Activated CD8-positive, alpha-beta memory T cell treated with anti-CD3 and anti-CD28 coated beads, Interleukin-2, amount 10 ng/mL, durations not matched to agents 7 days and 5 days (primary cell): Measurements from ENCODE around the gene KLHL29. TPM values are rescaled to one million over a fixed set of nuclear protein-coding genes. Genes with fewer than 3 reads are reported as not detected.

Experiments
- ATAC-seq: fragments of 150-1000 bp; cut with Tn5 transposase; one replicate; pipeline ENCODE4 v1.10.0; 2021; ENCODE audit warnings: moderate library complexity
- CTCF ChIA-PET: fragments of 350-600 bp; sonication (Branson Sonifier 250); formaldehyde crosslinking; loops from one replicate; lab custom pipeline; 2021; ENCODE audit warnings: antibody characterized with exemption; lab: Charles Lee
- DNase-seq: peaks from one replicate; pipeline ENCODE4 v3.0.0-alpha.2; 2020
- H3K27ac Mint-ChIP-seq: one replicate; pipeline ENCODE4 v1.8.0; 2021; ENCODE audit warnings: mild to moderate bottlenecking, mixed read lengths
- H3K27me3 Mint-ChIP-seq: one replicate; pipeline ENCODE4 v1.8.0; 2021; ENCODE audit warnings: mixed read lengths
- H3K36me3 Mint-ChIP-seq: one replicate; pipeline ENCODE4 v1.8.0; 2021; ENCODE audit warnings: mild to moderate bottlenecking, mixed read lengths
- H3K4me1 Mint-ChIP-seq: one replicate; pipeline ENCODE4 v1.8.0; 2021; ENCODE audit warnings: mixed read lengths
- H3K4me3 Mint-ChIP-seq: one replicate; pipeline ENCODE4 v1.8.0; 2021; ENCODE audit warnings: mild to moderate bottlenecking, moderate library complexity, mixed read lengths
- H3K9me3 Mint-ChIP-seq: one replicate; pipeline ENCODE4 v1.8.0; 2022; ENCODE audit warnings: low read depth, mixed read lengths
- total RNA-seq, 2 experiments: library from RNA; stranded (reverse); gene quantifications; one replicate each; pipeline ENCODE4 v1.2.3, GENCODE V29; 2021

Gene KLHL29
- total RNA-seq, 2 experiments from 2014 or later = 0.09 to 0.12 TPM

- no peak for DNase-seq
- ATAC-seq = no peak
- Mint-ChIP-seq H3K36me3 (no peaks in the 10 kb centered on the region), H3K27ac (no peak overlapping the region), H3K27me3 (peaks cover 54% of the 10 kb centered on the region), H3K4me3 (no peak overlapping the region), H3K4me1 (no peaks in the 10 kb centered on the region), H3K9me3 (no peaks in the 10 kb centered on the region)
- CTCF ChIA-PET = no interaction called here
Measured at GRCh38 chr2:23476786-23477185, 91.8 kb downstream of the KLHL29 start.

GRCh38 chr2:23477392-23477791, 92.4 kb downstream of the KLHL29 start:
- no peaks in the 10 kb centered on the region for H3K4me1 Mint-ChIP-seq
- no peaks in the 10 kb centered on the region for H3K9me3 Mint-ChIP-seq
- H3K27ac Mint-ChIP-seq = no peak overlapping the region
- peaks cover 57% of the 10 kb centered on the region for H3K27me3 Mint-ChIP-seq
- H3K4me3 Mint-ChIP-seq = no peak overlapping the region
- DNase-seq (no peak), ATAC-seq (no peak)
- CTCF ChIA-PET = no interaction called here
- no peaks in the 10 kb centered on the region for H3K36me3 Mint-ChIP-seq

GRCh38 chr2:23478087-23478932, 93.3 kb downstream of the KLHL29 start:
- CTCF ChIA-PET = no interaction called here
- peaks cover 54% of the 10 kb centered on the region for H3K27me3 Mint-ChIP-seq
- no peaks in the 10 kb centered on the region for H3K4me1 Mint-ChIP-seq
- no peak overlapping the region for H3K27ac Mint-ChIP-seq
- ATAC-seq = no peak
- no peaks in the 10 kb centered on the region for H3K9me3 Mint-ChIP-seq
- H3K36me3 Mint-ChIP-seq = no peaks in the 10 kb centered on the region
- DNase-seq = no peak
- H3K4me3 Mint-ChIP-seq = no peak overlapping the region

- H3K4me3 Mint-ChIP-seq = no peak overlapping the region
- H3K36me3 Mint-ChIP-seq = no peaks in the 10 kb centered on the region
- H3K9me3 Mint-ChIP-seq = no peaks in the 10 kb centered on the region
- H3K27me3 Mint-ChIP-seq = peaks cover 54% of the 10 kb centered on the region
- no peaks in the 10 kb centered on the region for H3K4me1 Mint-ChIP-seq
- no peak overlapping the region for H3K27ac Mint-ChIP-seq
- DNase-seq = no peak
- CTCF ChIA-PET = no interaction called here
- no peak for ATAC-seq
Measured at GRCh38 chr2:23478933-23479683, 94.1 kb downstream of the KLHL29 start.

- no peak overlapping the region for H3K4me3 Mint-ChIP-seq
- DNase-seq = no peak
- H3K9me3 Mint-ChIP-seq = no peaks in the 10 kb centered on the region
- CTCF ChIA-PET = no interaction called here
- H3K4me1 Mint-ChIP-seq = no peaks in the 10 kb centered on the region
- ATAC-seq = no peak
- H3K36me3 Mint-ChIP-seq = no peaks in the 10 kb centered on the region
- H3K27me3 Mint-ChIP-seq = peaks cover 54% of the 10 kb centered on the region
- H3K27ac Mint-ChIP-seq = no peak overlapping the region
Measured at GRCh38 chr2:23480957-23481797, 96.2 kb downstream of the KLHL29 start.

- H3K4me3 Mint-ChIP-seq = no peak overlapping the region
- H3K27me3 Mint-ChIP-seq = peaks cover 63% of the 10 kb centered on the region
- H3K36me3 Mint-ChIP-seq = no peaks in the 10 kb centered on the region
- peaks cover 1% of the 10 kb centered on the region for H3K4me1 Mint-ChIP-seq
- ATAC-seq (no peak), DNase-seq (no peak)
- H3K9me3 Mint-ChIP-seq = no peaks in the 10 kb centered on the region
- CTCF ChIA-PET = no interaction called here
- H3K27ac Mint-ChIP-seq = no peak overlapping the region
Measured at GRCh38 chr2:23482188-23482587, 97.2 kb downstream of the KLHL29 start.

GRCh38 chr2:23482607-23483006, 97.6 kb downstream of the KLHL29 start:
- no peak overlapping the region for H3K27ac Mint-ChIP-seq
- no peak overlapping the region for H3K4me3 Mint-ChIP-seq
- no peak for DNase-seq
- CTCF ChIA-PET = no interaction called here
- no peak for ATAC-seq
- H3K4me1 Mint-ChIP-seq = peaks cover 6% of the 10 kb centered on the region
- H3K36me3 Mint-ChIP-seq = no peaks in the 10 kb centered on the region
- H3K27me3 Mint-ChIP-seq = peaks cover 67% of the 10 kb centered on the region
- no peaks in the 10 kb centered on the region for H3K9me3 Mint-ChIP-seq

GRCh38 chr2:23483791-23484190, 98.8 kb downstream of the KLHL29 start:
- Mint-ChIP-seq H3K27ac (no peak overlapping the region), H3K36me3 (no peaks in the 10 kb centered on the region), H3K4me3 (no peak overlapping the region), H3K27me3 (peaks cover 67% of the 10 kb centered on the region), H3K9me3 (no peaks in the 10 kb centered on the region), H3K4me1 (peaks cover 17% of the 10 kb centered on the region)
- CTCF ChIA-PET = no interaction called here
- DNase-seq (no peak), ATAC-seq (no peak)

GRCh38 chr2:23484275-23484674, 99.3 kb downstream of the KLHL29 start:
- CTCF ChIA-PET = no interaction called here
- H3K4me3 Mint-ChIP-seq = no peak overlapping the region
- H3K27ac Mint-ChIP-seq = no peak overlapping the region
- DNase-seq (no peak), ATAC-seq (no peak)
- H3K36me3 Mint-ChIP-seq = no peaks in the 10 kb centered on the region
- no peaks in the 10 kb centered on the region for H3K9me3 Mint-ChIP-seq
- peaks cover 63% of the 10 kb centered on the region for H3K27me3 Mint-ChIP-seq
- H3K4me1 Mint-ChIP-seq = peaks cover 21% of the 10 kb centered on the region

GRCh38 chr2:23484767-23485166, 99.8 kb downstream of the KLHL29 start:
- no peak for ATAC-seq
- no peak overlapping the region for H3K4me3 Mint-ChIP-seq
- CTCF ChIA-PET = no interaction called here

GRCh38 chr2:23485261-23485660, 100.3 kb downstream of the KLHL29 start:
- peaks cover 31% of the 10 kb centered on the region for H3K4me1 Mint-ChIP-seq

More at GRCh38 chr2:23484767-23485166, 99.8 kb downstream of the KLHL29 start:
- Mint-ChIP-seq H3K36me3 (no peaks in the 10 kb centered on the region), H3K27ac (no peak overlapping the region), H3K27me3 (peaks cover 58% of the 10 kb centered on the region), H3K4me1 (peaks cover 26% of the 10 kb centered on the region), H3K9me3 (no peaks in the 10 kb centered on the region)
- DNase-seq = no peak

GRCh38 chr2:23485841-23486683, 101.1 kb downstream of the KLHL29 start:
- Mint-ChIP-seq H3K36me3 (no peaks in the 10 kb centered on the region), H3K4me3 (no peak overlapping the region), H3K9me3 (no peaks in the 10 kb centered on the region), H3K4me1 (peaks cover 37% of the 10 kb centered on the region), H3K27me3 (peaks cover 50% of the 10 kb centered on the region), H3K27ac (no peak overlapping the region)
- no peak for ATAC-seq
- CTCF ChIA-PET = no interaction called here
- DNase-seq = no peak

More at GRCh38 chr2:23485261-23485660, 100.3 kb downstream of the KLHL29 start:
- DNase-seq (no peak), ATAC-seq (no peak)
- H3K27ac Mint-ChIP-seq = no peak overlapping the region
- no peak overlapping the region for H3K4me3 Mint-ChIP-seq
- CTCF ChIA-PET = no interaction called here
- H3K27me3 Mint-ChIP-seq = peaks cover 57% of the 10 kb centered on the region
- no peaks in the 10 kb centered on the region for H3K36me3 Mint-ChIP-seq
- no peaks in the 10 kb centered on the region for H3K9me3 Mint-ChIP-seq
